Testis (tissue), 3 donors: ENCODE results near the gene GFRA4. TPM values are rescaled to one million over a fixed set of nuclear protein-coding genes. Genes with fewer than 3 reads are reported as not detected.

ENCODE experiments used
- DNase-seq: peaks from one replicate; pipeline ENCODE4 v3.0.0-alpha.2; 2019
- H3K27ac ChIP-seq, 2 donors: fragments of 200-600 bp; sonication (generic); one replicate each; pipeline ENCODE4 v1.5.1; 2019
- H3K27me3 ChIP-seq: fragments of 200-600 bp; sonication (generic); one replicate; pipeline ENCODE4 v1.5.1; 2019
- H3K36me3 ChIP-seq: fragments of 200-600 bp; sonication (generic); one replicate; pipeline ENCODE4 v1.5.1; 2017; ENCODE audit warnings: low read depth; ENCODE audit errors: missing control alignments
- H3K4me1 ChIP-seq: fragments of 200-600 bp; sonication (generic); one replicate; pipeline ENCODE4 v1.5.1; 2019
- H3K4me3 ChIP-seq, 2 donors: fragments of 200-600 bp; sonication (generic); one replicate each; pipeline ENCODE4 v1.5.1; 2017 to 2019
- H3K9me3 ChIP-seq: fragments of 200-600 bp; sonication (generic); one replicate; pipeline ENCODE4 v1.5.1; 2017
- CTCF ChIP-seq, 3 experiments: fragments of 450-650 bp in 2 of 3; fragments of 200-600 bp in 1 of 3; sonication (generic) in 1 of 3; IDR thresholded peaks; one replicate each; pipeline ENCODE4 v1.5.1; 2016 to 2019; ENCODE audit warnings: antibody characterized with exemption in 3 of 3, mild to moderate bottlenecking in 2 of 3, moderate library complexity in 1 of 3
- POLR2A ChIP-seq: fragments of 450-650 bp; IDR thresholded peaks from one replicate; pipeline ENCODE4 v1.6.1; 2017; ENCODE audit warnings: antibody characterized with exemption, mild to moderate bottlenecking, moderate library complexity
- WGBS, 2 donors: methylation state at CpG; one replicate each; pipeline ENCODE4 v1.1.5; 2018; 5-methylcytosine and 5-hydroxymethylcytosine counted together
- intact Hi-C: fragments of 100-400 bp; cut with DNase I; formaldehyde crosslinking; loops from one replicate; pipeline ENCODE4 v1.15.1; 2023; ENCODE audit warnings: low total_unique reads
- polyA plus RNA-seq: library from polyadenylated mRNA; stranded (reverse); fragments of 350-450 nt; fragmentation: Illumina TruSeq; extraction: RNeasy Lipid Tissue Mini Kit (QIAGEN cat#74804); gene quantifications from one replicate; pipeline ENCODE4 v1.2.3, GENCODE V29; 2014; ENCODE audit warnings: low read depth, low replicate concordance; ENCODE audit not compliant: insufficient read depth
- total RNA-seq, 2 donors: library from RNA; depleted of rRNA; stranded (reverse); fragments of >200 nt; gene quantifications; one replicate each; pipeline ENCODE4 v1.2.3, GENCODE V29; 2016

The GFRA4 gene
- total and polyA plus RNA-seq, 3 donors from 2014 or later: 0.31 to 0.74 (median 0.51) TPM

- Histone ChIP-seq H3K27me3 (no peaks in the 10 kb centered on the region), H3K4me3 (no peak overlapping the region), H3K36me3 (no peaks in the 10 kb centered on the region), H3K9me3 (no peaks in the 10 kb centered on the region), H3K27ac (no peak overlapping the region), H3K4me1 (no peaks in the 10 kb centered on the region)
- TF ChIP-seq CTCF (IDR thresholded peaks at IDR 0.05) (no peak), POLR2A (no peak)
- WGBS, 2 donors: 82 to 94% methylated on average over 2 of the region's 2 CpGs
- DNase-seq: no peak
- intact Hi-C loops: no loop called here
These were observed 659 bp upstream of the GFRA4 start for GRCh38 chr20:3663858-3664257.

- no peaks in the 10 kb centered on the region for H3K27me3 ChIP-seq
- no peaks in the 10 kb centered on the region for H3K4me1 ChIP-seq
- no peaks in the 10 kb centered on the region for H3K36me3 ChIP-seq
- 70 to 82% methylated on average over 3 to 12 of the region's 12 CpGs for WGBS, 2 donors
- intact Hi-C loops: no loop called here
- DNase-seq: no peak
- H3K27ac ChIP-seq: no peak overlapping the region
- H3K9me3 ChIP-seq: no peaks in the 10 kb centered on the region
- H3K4me3 ChIP-seq: no peak overlapping the region
- no peak for TF ChIP-seq CTCF (IDR thresholded peaks at IDR 0.05)
- no peak for TF ChIP-seq POLR2A
These were observed 1.2 kb downstream of the GFRA4 start for GRCh38 chr20:3661814-3662665.

GRCh38 chr20:3661060-3661813, 2.0 kb downstream of the GFRA4 start:
- Histone ChIP-seq H3K4me1 (no peaks in the 10 kb centered on the region), H3K27ac (no peak overlapping the region), H3K36me3 (no peaks in the 10 kb centered on the region), H3K4me3 (peak overlapping the region; percentile 31 to 36), H3K27me3 (no peaks in the 10 kb centered on the region), H3K9me3 (no peaks in the 10 kb centered on the region)
- intact Hi-C loops: no loop called here
- WGBS, 2 donors: 10 to 34% methylated on average over 8 to 56 of the region's 60 CpGs
- TF ChIP-seq CTCF (IDR thresholded peaks at IDR 0.05): no peak
- TF ChIP-seq POLR2A: no peak
- DNase-seq: no peak

GRCh38 chr20:3660262-3661059, 2.7 kb downstream of the GFRA4 start:
- WGBS, 2 donors: 0 to 3% methylated on average over 5 to 35 of the region's 75 CpGs
- Histone ChIP-seq H3K4me3 (peak overlapping the region; percentile 31 to 36), H3K9me3 (no peaks in the 10 kb centered on the region), H3K27me3 (no peaks in the 10 kb centered on the region), H3K36me3 (no peaks in the 10 kb centered on the region), H3K4me1 (no peaks in the 10 kb centered on the region), H3K27ac (no peak overlapping the region)
- no peak for DNase-seq
- intact Hi-C loops: no loop called here
- TF ChIP-seq POLR2A: no peak
- TF ChIP-seq CTCF (IDR thresholded peaks at IDR 0.05): no peak
